DMS 273 (cell line): ENCODE data around the gene FAM131A.

ENCODE experiments used
- DNase-seq: peaks from one replicate; lab custom pipeline; 2025; ENCODE audit not compliant: unreplicated experiment; lab: John Stamatoyannopoulos, UW

The FAM131A gene

DNA sequence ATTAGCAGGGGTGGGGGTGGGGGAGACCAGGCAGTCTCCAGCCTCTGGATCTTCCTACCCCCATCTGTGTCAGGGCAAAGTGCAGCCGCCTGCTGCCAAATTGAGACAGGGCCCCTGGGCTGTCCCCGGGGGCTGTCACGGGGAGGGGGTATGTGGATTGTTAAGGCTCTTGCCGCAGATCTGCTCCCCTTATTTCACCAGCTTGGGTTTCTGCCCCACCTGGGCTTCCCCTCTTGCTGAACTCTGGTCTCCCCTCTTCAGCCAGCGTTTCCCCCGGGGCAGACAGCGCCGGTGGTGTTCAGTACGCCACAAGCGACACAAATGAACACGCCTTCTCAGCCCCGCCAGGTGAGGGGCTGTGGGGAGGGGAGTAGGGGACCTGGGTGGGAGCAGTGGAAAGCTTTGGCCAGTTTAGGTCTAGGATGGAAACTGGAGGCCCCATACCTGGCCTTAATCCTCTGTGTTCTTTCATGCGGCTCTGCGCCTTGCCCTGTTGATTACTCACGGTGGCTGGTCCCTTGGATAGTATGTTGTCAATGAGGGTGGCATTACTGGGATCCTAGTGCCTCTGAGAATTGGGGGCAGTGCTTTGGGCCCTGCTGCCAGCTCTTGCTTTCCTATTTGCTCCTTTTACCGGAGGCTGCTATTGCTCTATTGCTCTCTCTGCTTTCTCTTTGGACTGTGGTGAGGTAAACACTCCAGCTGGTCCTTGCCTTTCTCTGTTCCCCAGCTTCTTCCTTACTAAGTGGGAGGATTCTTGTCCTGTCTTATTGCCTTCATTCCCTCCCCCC lies 21.3 kb upstream of the FAM131A start:
- no peak for DNase-seq

DNA sequence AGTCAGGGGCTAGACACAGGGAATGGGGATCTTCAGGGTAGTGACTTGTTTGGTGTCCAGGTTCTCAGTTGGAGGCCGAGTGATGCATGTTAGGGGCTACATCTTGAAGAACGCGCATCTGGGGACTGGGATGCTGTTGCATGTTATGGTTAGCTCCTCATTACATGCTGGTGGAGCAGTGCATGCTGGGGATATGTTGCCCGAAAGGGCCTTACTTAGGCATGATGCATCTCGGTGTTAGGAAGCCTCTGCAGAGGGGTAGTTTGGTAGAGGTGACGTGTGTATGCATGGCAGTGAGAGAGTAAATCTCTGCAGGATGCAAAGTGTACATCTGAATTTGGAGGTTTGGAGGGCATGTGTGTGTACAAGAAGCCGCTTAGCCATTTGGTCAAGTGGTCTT lies 20.6 kb upstream of the FAM131A start:
- no peak for DNase-seq

DNA sequence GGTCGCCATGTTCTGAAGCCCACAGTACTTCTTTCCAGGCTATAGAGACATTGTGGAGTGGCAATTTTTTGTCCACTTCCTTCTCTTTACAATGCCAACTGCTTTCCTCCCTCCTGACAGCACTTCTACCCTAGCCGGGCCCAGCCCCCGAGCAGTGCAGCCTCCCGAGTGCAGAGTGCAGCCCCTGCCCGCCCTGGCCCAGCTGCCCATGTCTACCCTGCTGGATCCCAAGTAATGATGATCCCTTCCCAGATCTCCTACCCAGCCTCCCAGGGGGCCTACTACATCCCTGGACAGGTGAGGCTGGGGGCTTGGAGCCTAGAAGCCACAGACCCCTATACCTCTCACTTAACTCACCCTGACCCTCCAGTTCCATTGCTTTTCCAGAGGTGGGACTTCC lies 20.2 kb upstream of the FAM131A start:
- DNase-seq, result no peak

DNA sequence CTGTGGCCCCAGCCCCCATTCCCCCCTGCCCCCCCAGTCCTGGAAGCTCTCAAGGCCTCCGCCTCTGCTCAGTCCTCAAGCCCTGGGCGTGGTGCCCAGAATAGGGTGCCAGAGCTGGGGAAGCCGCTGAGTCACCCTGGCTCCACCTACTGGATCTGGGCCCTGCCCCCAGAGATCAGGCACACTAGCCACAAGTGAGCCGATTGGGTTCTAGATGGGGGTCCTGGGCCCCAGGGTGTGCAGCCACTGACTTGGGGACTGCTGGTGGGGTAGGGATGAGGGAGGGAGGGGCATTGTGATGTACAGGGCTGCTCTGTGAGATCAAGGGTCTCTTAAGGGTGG lies 17.3 kb upstream of the FAM131A start:
- peak; percentile 98 for DNase-seq

DNA sequence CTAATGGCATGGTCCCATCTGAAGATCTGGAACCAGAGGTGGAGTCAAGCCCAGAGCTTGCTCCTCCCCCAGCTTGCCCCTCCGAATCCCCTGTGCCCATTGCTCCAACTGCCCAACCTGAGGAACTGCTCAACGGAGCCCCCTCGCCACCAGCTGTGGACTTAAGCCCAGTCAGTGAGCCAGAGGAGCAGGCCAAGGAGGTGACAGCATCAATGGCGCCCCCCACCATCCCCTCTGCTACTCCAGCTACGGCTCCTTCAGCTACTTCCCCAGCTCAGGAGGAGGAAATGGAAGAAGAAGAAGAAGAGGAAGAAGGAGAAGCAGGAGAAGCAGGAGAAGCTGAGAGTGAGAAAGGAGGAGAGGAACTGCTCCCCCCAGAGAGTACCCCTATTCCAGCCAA lies 15.7 kb upstream of the FAM131A start:
- no peak for DNase-seq

DNA sequence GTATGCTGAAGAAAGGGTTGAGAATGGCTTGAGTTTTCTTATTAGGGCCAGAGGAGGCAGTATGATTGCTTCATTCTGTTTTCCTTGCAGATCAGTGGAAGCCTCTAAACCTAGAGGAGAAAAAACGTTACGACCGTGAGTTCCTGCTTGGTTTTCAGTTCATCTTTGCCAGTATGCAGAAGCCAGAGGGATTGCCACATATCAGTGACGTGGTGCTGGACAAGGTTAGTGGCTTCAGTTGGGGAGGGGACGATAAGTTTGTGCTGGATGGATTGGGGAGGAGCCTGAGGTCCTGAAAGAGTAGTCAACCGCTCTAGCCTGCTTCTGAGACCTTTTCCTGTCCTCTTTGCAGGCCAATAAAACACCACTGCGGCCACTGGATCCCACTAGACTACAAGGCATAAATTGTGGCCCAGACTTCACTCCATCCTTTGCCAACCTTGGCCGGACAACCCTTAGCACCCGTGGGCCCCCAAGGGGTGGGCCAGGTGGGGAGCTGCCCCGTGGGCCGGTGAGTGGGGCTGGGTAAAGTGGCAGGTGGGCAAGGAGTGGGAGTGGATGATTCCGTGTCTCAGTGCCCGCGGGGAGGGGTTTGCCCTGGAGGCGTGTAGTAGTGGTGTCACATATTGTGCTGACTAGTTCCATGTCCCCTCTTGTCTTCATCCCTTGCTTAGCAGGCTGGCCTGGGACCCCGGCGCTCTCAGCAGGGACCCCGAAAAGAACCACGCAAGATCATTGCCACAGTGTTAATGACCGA lies 14.5 kb upstream of the FAM131A start:
- no peak for DNase-seq

DNA sequence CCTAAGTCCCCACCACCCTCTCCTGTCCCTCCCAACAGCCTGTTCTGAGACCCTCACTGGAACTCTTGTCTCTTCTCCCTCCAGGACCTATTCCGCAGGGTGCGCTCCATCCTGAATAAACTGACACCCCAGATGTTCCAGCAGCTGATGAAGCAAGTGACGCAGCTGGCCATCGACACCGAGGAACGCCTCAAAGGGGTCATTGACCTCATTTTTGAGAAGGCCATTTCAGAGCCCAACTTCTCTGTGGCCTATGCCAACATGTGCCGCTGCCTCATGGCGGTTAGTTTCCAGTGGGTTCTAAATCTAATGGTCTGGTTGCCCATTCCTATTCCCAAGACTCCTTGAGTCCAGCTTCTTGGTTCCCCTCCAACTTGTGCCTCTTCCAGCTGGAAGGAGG lies 13.7 kb upstream of the FAM131A start:
- DNase-seq, result no peak

DNA sequence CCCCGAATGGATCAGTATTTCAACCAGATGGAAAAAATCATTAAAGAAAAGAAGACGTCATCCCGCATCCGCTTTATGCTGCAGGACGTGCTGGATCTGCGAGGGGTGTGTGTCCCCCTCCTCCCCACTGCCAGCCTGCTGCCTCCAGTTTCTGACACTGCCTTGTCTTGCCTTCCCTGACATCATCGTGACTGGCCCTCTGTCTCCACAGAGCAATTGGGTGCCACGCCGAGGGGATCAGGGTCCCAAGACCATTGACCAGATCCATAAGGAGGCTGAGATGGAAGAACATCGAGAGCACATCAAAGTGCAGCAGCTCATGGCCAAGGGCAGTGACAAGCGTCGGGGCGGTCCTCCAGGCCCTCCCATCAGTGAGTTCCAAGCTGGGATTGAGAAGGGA lies 12.1 kb upstream of the FAM131A start:
- DNase-seq, result no peak

DNA sequence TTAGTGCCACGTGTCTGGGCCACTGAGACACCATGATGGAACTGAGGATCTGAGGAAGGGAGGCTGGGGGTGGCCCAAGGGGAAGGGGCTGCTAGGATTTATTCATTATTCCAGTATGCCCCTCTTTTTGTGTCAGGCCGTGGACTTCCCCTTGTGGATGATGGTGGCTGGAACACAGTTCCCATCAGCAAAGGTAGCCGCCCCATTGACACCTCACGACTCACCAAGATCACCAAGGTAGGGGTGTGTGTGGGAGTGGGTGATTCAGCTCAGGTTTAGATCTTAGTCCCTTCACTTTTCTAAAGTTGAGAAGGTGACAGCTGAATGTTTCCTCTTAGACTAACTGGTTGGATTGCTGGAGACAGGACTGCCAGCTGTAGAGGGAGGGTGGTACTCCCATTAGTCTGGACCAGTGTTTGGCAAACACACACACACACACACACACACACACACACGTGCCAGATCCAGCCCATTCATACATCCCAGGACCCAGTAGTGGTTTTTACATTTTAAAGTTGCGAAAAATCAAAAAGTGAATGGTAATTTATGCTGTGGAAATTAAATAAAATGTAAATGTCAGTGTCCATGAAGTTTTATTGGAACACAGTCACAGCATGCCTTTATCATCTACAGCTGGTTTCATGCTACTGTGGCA lies 11.6 kb upstream of the FAM131A start:
- no peak for DNase-seq

DNA sequence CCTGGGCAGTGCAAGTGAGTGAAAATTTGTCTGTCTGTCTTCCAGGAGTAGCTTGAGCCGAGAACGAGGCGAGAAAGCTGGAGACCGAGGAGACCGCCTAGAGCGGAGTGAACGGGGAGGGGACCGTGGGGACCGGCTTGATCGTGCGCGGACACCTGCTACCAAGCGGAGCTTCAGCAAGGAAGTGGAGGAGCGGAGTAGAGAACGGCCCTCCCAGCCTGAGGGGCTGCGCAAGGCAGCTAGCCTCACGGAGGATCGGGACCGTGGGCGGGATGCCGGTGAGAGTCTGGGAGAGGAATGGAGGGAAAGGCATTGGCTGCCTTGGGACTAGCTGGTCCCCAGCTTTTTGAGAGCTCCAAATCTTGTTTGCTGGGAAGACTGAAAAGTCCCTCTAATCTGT lies 10.2 kb upstream of the FAM131A start:
- no peak for DNase-seq

DNA sequence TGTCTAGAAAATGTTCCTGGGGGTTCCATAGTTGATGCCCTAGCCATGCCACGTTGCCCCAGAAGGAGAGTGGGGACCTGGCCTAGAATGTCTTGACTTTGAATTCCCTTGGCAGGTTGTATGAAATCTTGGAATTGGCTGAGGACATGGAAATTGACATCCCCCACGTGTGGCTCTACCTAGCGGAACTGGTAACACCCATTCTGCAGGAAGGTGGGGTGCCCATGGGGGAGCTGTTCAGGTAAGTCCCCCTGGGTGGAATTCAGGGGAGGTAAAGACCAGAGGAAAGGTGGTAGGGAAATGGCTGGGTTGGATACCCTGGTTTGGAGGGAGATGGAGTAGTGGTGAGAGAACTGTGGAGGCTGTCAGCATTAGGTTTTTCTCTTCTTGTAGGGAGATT lies 8.9 kb upstream of the FAM131A start:
- no peak for DNase-seq

DNA sequence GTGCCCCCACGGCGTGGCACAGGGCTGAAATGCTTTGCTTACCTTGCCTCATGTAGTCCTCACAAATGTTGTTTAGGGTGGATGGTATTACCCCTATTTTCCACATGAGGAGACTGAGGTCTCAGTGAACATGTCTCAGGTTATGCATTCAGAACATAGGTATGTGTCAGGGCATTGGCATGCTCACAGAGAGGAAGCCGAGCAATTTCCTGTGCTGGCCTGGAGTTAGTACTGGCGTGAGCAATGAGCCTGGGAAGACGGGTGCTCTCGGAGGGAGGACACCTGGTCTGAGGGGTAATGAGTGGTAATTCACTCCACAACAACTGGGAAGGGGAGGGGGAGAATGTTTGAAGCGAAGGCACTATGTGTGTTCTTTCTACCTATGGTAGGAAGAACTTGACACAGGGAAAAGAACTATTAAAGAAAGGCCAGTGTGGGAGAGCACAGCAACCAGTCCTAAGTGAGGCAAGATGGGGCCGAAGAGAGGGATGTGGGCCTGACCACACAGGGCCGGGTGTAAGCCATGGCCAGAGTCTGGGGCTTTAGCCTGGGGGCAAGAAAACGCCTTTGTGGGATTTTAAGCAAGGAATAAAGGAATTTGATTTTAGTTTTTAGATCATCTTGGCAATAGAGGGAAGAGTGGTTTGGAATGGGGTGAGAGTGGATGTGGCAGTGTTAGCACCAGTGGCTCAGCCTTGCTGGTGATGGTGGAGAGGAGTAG lies 4.9 kb upstream of the FAM131A start:
- no peak for DNase-seq

DNA sequence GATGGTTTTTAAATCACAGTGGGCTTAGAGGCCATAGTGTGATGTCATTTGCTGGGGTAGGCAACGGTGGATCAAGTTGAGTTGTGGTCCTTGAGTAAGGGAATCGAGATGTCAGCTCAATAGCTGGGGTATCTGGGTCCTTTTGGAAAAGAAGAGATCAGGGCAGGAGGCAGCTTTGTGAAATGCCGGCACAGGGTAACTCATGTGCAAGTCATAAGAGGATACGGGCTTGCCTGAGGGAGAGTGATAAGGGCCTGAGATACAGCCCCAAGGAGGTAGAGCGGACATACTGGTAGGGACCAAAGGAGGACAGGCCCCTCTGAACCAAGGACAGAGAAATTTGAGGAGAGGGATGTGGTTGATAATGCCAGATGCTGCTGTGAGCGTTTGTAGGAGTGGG lies 4.2 kb upstream of the FAM131A start:
- DNase-seq, result no peak

DNA sequence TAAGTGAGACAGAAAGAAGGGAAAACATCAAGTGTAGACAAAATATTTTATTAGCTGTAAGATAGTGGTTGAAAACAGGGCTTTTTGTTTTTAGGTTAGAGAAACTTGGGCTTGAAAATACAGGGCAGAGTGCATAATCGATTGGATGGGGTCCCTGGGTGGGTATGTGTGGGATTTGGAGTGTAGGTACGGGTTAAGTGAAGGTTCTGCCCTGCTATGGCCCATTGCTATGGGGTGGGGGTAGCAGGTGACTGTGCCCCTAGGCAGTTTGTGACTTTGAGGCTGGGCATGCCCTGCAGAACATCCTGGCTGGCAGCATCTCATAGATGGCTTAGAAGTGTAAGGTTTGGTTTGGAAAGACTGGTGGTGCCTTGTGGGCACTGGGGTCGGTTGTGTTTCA lies 3.7 kb upstream of the FAM131A start:
- DNase-seq, result no peak

DNA sequence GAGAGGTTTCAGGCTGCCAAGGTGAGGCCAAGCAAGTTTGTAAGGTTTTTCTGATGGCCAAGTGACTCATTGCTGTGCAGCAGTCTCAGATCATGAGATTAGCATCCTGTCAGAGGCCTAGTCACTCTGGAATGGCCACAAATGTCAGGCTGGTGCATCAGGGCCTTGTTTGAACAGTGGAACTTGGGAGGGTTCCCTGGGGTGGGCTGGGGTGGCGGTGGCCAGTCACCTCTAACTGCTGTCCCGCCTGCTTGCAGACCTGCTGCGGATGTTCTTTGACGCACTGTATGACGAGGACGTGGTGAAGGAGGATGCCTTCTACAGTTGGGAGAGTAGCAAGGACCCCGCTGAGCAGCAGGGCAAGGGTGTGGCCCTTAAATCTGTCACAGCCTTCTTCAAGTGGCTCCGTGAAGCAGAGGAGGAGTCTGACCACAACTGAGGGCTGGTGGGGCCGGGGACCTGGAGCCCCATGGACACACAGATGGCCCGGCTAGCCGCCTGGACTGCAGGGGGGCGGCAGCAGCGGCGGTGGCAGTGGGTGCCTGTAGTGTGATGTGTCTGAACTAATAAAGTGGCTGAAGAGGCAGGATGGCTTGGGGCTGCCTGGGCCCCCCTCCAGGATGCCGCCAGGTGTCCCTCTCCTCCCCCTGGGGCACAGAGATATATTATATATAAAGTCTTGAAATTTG lies 2.8 kb upstream of the FAM131A start:
- peak; percentile 54 for DNase-seq

DNA sequence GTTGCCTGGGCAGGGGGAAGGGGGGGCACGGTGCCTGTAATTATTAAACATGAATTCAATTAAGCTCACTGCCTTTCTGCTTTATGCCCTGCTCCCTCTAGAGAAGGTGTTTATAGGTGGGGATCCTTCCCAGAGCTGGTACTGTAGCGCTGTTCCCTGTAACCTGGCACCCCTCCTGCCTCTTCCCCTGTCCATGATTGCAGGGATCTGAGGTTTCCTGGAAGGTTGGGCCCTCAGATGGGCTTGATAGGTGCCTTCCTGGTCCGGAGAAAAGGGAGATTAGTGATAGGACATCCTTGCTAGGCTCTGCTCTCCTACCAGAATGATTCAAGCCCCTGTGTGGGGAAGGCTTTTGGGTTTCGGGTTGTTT lies 2.1 kb upstream of the FAM131A start:
- DNase-seq, result peak; percentile 90

DNA sequence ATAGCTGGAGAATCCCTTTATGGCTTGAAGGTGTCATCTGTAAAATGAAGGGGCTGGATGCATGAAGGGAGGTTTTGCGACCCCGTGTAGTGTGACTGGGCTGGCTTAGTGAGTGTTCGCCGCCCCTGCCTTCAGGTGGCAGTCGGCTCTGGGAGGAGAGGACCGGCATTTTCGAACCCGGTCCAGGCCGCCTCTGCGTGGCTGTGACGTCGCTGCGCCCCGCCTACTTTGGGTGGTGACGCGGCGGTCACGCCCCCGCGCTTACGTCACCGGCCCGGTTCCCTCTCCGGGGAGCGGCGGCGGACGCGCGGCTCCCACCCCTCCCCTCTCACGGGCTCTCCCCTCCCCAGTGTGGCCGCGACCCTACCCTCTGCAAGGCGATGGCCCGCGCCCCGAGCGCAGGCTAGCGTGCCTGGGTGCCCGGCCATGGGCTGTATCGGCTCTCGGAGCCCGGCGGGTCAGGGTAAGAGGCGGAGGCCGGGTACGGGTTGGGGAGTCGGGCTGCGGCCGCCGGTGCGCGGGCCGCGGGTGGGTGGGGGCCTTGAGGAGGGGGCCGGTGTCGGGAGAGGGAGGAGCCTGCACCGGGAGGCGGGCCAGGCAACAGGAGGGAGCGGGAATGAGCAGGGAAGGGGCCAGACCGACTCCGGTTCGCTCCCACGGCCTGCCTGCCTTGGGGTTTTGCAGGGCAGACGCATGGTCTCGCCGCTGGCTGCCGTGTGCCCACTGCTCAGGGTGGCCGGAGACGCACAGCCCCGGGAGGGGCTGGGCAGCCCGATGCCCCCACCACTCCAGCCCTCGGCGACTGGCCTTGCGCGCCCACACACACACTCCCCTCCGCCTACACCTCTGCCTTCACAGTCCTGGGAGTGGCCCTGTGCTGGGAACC lies 1.5 kb upstream of the FAM131A start:
- peak; percentile 96 for DNase-seq

DNA sequence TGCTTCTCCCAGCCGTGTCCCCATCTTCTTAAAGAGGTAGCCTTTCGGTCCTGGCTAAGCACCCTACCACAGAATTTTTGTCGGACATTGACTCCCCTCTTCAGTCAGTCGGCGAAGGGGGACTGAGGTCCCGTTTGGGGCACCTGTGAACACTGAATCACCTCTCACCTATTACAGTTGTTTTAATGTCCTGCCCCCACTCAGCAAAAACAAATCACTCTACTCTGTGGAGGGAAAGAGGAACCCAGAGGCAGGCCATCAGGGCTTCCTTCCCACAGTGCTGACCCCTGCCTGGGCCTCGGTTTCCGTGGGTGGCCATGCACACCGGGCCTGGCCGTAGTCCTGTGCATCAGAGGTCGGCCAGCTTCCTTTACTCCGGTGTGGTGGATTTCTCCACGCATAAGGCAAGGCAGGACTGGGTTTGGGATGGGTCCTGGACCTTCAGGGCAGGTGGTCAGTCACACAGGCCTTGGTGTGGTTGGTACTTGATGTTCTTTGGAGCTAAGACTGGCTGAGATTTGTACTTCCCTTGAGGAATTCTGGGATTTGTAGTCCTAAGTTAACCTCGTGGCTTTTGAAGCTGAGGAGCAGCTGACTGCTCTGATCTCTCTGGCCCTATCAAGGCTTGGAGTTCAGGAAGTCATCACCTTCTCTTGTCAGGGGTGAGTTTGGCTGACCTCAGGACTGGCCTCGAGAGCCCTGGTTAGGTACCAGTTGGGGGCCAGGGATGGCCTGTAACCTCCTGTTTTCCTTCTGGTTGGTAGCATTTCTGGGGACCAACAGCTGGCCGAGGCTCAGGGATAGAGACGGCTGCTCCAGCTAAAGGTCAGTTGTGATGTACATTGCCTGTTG lies 627 bp upstream of the FAM131A start:
- peak; percentile 85 for DNase-seq

DNA sequence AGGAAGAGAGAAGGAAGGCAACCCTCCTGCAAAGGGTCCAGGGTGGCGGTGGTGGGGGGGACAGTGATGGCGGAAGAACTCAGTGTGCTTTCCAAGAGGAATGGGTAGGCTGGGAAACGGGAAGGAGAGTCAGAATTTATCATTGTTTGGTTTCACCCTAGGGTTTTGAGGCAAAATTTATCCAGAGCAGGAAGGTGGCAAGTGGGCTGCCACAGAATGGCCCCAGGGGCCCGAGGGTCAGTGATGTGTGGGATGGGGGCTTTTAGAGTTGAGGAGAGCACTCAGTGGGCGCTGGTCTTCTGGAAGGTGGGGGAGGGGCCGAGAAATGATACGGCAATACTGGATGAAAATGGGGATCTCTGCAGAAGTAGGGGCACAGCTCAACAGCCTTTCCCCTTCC lies 581 bp downstream of the FAM131A start:
- no peak for DNase-seq
